ENCODE measurements around the gene FREM3. TPM values are rescaled to one million over a fixed set of nuclear protein-coding genes. Genes with fewer than 3 reads are reported as not detected.

Gene FREM3
- total RNA-seq, 4 donors from 2014 or later: 1.9 TPM; not detected in 3

- no peak for DNase-seq
- H3K27me3 ChIP-seq: no peaks in the 10 kb centered on the region
- no peak overlapping the region for H3K27ac ChIP-seq
- TF ChIP-seq POLR2A (IDR thresholded peaks at IDR 0.05) (no peak), CTCF (IDR thresholded peaks at IDR 0.05) (no peak)
- no peak overlapping the region for H3K4me3 ChIP-seq
- no peaks in the 10 kb centered on the region for H3K36me3 ChIP-seq
- H3K4me1 ChIP-seq: no peaks in the 10 kb centered on the region
- intact Hi-C loops (cut with DNase I; ENCODE audit: low total_unique reads): no loop called here
- H3K9me3 ChIP-seq: no peaks in the 10 kb centered on the region
Measured at GRCh38 chr4:143643399-143643798, 57.1 kb downstream of the FREM3 start.

- Histone ChIP-seq H3K4me3 (no peak overlapping the region), H3K27me3 (no peaks in the 10 kb centered on the region), H3K27ac (no peak overlapping the region), H3K9me3 (no peaks in the 10 kb centered on the region), H3K4me1 (no peaks in the 10 kb centered on the region), H3K36me3 (no peaks in the 10 kb centered on the region)
- no peak for TF ChIP-seq CTCF (IDR thresholded peaks at IDR 0.05)
- TF ChIP-seq POLR2A (IDR thresholded peaks at IDR 0.05): no peak
- intact Hi-C loops (cut with DNase I; ENCODE audit: low total_unique reads): no loop called here
- no peak for DNase-seq
Measured at GRCh38 chr4:143642611-143643010, 57.9 kb downstream of the FREM3 start.

GRCh38 chr4:143641361-143641760 lies 59.1 kb downstream of the FREM3 start:
- intact Hi-C loops (cut with DNase I; ENCODE audit: low total_unique reads): no loop called here
- DNase-seq: no peak
- no peaks in the 10 kb centered on the region for H3K36me3 ChIP-seq
- H3K9me3 ChIP-seq: no peaks in the 10 kb centered on the region
- H3K27me3 ChIP-seq: no peaks in the 10 kb centered on the region
- H3K27ac ChIP-seq: no peak overlapping the region
- no peaks in the 10 kb centered on the region for H3K4me1 ChIP-seq
- no peak overlapping the region for H3K4me3 ChIP-seq
- TF ChIP-seq CTCF (IDR thresholded peaks at IDR 0.05) (no peak), POLR2A (IDR thresholded peaks at IDR 0.05) (no peak)

- H3K36me3 ChIP-seq: no peaks in the 10 kb centered on the region
- intact Hi-C loops (cut with DNase I; ENCODE audit: low total_unique reads): no loop called here
- no peak overlapping the region for H3K4me3 ChIP-seq
- H3K9me3 ChIP-seq: no peaks in the 10 kb centered on the region
- no peaks in the 10 kb centered on the region for H3K4me1 ChIP-seq
- no peak overlapping the region for H3K27ac ChIP-seq
- TF ChIP-seq POLR2A (IDR thresholded peaks at IDR 0.05) (no peak), CTCF (IDR thresholded peaks at IDR 0.05) (no peak)
- H3K27me3 ChIP-seq: no peaks in the 10 kb centered on the region
- DNase-seq: no peak
Measured at GRCh38 chr4:143634763-143635162, 65.7 kb downstream of the FREM3 start.

- intact Hi-C loops (cut with DNase I; ENCODE audit: low total_unique reads): no loop called here
- no peak for DNase-seq
- no peaks in the 10 kb centered on the region for H3K27me3 ChIP-seq
- no peak for TF ChIP-seq CTCF (IDR thresholded peaks at IDR 0.05)
- no peak for TF ChIP-seq POLR2A (IDR thresholded peaks at IDR 0.05)
- no peaks in the 10 kb centered on the region for H3K9me3 ChIP-seq
- H3K27ac ChIP-seq: no peak overlapping the region
- H3K4me3 ChIP-seq: no peak overlapping the region
- H3K4me1 ChIP-seq: no peaks in the 10 kb centered on the region
- no peaks in the 10 kb centered on the region for H3K36me3 ChIP-seq
Measured at GRCh38 chr4:143633833-143634232, 66.6 kb downstream of the FREM3 start.

Data from uterus (tissue), 4 donors.